Stimulated activated CD4-positive, alpha-beta T cell treated with anti-CD3 and anti-CD28 coated beads, Interleukin-12 subunit alpha, Interleukin-12 subunit beta, amount 100 ng/mL, for 4 hours (primary cell): ENCODE results near the gene TMEM185A.
"Not testable (repeated sequence)": the region's sequence is repeated elsewhere in the genome, so short reads cannot be mapped to it uniquely, and the experiment has no call there.

Experiments
- DNase-seq: peaks from one replicate; pipeline ENCODE4 v3.0.0-alpha.2; 2020

Gene TMEM185A

DNA sequence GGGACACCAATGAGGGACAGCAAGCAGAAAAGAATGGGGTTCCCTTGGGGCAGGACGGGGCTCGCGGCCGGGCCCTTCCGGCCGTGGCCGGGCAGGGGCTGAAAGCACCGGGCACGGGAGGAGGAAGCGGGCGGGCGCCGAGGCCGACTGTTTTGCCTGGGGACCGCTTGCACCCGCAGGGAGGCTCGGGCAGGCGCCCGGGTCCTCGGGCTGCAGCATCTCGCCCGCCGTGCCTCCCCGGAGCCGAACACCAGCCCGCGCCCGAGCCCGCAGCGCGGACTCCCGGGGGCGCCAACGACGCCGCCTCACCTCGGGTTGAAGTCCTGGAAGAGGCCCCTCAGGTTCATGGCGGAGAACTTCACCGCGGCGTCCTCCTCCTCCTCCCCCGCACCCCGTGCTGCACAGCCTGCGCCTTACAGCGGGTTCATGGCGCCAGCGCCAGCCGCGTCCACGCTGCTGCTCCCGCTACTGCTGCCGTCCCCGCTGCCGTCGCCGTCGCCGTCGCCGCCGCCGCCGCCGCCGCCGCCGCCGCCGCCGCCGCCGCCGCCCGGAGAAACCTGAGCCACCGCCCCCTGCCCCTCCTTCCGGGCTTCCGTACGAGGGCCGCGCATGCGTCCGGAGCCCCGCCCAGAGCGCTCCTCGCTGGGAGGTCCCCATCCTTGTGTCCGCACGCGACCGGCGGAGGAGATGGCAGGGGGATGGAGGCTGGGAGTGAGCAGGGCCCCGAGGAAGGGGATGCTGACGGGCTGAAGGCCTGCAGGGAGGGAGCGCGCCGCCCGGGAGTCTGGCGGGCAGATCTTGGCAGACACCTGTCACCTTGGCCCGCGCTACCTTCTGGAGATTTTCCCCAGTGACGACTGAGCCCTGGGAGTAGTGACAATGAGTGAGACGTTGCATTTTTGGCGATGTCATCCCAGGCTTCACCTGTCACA lies at the start of gene TMEM185A:
Gene TMEM185A, minus strand, starts transcription at position 559 of the 932 bp plus-strand sequence. Its CDS starts 212 bp downstream, at position 347.
- peak; percentile 70 for DNase-seq

DNA sequence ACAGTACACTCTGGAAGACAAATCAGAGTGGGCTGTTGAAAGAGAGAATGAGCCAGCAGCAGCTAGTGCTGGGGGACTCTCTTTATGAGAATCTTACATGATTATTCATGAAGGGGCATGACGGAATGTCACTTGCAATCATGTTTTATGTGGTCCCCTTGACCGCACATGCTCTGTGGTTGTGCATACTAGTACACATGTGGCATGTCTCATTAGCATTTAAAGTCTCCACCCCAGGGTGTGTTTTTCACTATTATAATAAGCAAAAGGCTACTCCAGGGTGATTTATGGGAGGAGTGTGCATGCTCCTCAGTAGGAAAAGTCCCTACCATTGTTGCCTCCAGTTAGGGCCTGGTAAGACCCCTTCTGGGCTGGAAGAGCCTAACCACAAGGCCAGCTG lies 49.6 kb upstream of the TMEM185A start:
- no peak for DNase-seq

DNA sequence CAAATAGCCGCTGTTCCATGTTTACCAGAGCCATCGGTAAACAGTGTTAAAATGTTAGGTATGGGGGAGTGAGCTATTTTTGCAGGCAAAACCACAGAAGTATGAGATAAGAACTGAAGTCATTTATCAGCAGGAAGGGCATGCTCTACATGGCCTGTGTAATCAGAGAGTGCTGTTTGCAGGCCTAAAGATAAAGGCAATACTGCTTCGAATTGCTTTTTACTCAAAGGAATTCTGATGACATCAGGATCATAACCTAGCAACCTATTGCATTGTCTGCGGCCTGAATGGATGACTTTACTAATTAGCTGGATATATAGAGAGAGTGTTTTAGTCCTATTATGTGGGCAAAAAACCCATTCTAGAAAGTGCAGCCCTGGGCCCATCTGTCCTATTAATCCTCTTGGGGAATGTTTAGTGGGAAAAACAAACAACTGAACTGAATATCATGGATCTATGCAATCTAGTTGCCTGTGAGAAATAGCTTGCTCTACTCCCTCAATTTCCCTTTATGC lies 47.6 kb upstream of the TMEM185A start:
- DNase-seq, result not testable (repeated sequence)

DNA sequence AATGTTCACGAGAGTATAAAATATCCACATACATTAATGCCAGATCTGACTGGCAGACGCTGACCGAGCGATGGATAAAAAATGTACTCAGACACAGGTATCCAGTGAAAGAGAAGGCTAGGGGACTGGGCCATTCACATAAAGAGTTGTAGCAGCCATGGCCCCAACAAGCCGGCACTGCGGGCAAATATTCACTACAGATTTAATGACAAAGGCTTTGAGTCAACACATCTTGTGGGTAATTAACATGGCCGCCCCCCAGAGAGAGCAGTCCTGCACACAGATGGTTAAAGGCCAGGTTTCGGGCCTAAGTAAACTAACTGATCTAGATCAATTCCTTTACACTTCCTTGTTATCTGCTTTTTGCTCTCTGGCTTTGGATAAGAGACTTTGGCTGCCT lies 44.0 kb upstream of the TMEM185A start:
- DNase-seq, result not testable (repeated sequence)

DNA sequence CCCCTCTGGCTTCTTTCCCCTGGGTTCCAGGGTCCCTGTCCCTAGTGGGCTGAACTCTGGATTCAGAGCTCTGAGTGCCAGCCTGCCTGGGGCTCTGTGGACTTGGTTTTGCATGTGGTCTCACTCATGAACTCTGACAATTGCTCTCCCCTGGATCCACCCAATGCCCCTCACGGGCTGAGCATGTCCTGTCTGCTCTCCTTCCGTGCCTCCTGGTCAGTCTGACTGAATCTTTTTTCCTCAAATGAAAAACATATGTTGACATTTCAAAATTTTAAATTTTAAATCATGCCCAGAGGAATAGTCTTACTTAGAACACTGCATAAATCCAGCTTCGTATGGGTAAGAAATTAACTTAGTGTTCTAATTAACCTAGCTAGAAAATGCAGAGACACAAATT lies 43.5 kb upstream of the TMEM185A start:
- DNase-seq, result not testable (repeated sequence)

DNA sequence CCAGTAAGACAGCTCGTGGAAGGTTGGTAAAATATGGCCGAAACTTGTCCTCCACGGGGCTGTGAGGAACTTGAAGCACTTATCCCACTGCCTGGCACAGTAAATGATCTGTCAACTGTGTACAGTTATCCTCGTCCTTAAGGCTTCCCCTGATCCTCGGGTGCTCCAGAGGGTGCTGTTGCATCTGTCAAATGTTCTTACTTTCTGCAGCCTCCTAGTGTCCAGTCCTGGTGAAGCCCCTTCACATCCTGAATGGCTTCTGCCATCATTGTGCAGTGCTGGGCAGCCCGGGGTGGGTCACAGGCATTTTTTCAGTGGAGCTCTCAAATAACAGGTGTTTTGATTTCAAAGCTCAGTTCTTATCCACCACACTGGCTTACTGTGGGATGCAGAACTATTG lies 29.0 kb upstream of the TMEM185A start:
- not testable (repeated sequence) for DNase-seq

DNA sequence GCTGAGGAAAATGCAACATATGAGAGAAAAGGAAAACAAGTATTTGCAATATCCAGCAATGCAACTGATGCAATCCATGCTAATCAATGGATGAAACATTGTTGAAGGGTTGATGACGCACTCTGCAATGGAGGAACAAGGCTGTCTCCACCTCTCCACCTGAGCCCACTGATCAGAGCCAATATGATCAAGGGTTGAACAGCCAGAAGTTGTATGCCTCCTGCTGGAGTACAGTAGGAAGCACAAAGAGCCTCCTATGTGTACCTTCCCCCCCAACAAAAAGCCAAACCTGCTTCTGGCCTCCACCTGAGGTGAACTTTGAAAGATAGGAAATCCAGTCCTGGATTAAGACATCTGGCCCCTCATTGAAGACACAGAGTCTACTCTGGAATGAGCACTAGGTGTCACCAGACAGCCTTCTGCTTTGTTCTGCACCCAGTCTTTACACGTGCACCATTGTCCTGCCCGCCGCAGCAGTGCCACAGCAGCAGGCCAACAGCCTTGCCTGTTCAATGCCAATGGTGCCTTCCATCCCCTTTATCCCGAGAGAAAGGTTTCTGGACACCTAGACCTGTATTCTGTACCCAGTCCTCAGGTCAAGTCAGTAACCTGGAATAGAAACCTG lies 24.8 kb upstream of the TMEM185A start:
- DNase-seq, result not testable (repeated sequence)

DNA sequence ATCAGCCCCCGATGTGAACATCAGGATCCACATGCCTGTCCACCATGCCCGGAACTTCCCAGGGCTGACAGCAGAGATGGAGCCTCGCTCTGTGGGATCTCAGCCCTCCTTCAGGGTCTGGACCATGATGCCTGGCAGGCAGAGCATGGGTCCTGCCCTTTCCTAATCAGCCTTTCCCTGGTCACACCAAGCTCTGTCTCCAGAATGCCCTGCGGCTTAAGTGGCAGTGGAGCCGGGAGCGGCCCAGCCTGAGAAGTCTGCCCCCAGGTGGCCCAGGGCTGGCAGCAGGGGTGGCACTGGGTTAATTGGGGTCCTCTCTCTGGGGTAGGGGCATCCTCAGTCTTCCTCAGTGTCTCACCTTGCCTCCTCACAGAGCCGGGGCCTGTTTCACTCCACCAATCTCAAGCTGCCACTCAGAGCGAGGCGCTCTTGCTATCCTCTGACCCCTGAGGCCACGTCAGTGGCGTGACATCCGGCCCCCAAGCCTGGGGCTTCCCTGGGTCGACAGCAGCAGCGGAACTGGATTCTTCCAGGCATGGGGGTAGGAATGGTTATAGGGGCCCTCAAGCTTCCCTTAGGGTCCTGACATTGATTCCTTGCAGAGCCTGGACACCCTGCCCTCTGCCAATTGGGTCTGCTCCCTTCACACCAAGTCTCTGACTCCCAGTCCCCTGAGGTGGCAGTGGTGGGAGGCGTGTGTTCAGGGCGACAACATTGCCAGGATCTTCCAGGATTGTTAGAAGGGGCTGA lies 20.8 kb upstream of the TMEM185A start:
- DNase-seq, result no peak

DNA sequence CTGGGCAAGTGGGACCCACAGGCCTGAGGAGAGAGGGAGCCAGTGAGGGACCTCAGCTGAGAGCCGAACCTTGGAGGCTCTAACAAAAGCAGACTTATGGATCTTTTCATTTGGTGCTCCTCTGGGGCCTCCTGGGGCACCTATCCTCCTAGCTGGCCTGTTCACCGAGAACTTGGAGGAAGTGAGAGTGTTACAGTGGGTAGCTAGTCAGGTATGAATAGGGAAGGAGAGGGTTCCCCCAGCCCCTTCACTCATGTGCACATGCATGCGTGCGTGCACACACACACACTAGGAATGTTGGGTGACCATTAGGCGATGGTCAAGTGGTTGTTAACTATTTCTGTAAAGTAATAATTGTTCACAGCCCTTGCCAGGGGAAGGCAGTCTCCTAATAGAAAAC lies 18.6 kb upstream of the TMEM185A start:
- DNase-seq, result no peak

DNA sequence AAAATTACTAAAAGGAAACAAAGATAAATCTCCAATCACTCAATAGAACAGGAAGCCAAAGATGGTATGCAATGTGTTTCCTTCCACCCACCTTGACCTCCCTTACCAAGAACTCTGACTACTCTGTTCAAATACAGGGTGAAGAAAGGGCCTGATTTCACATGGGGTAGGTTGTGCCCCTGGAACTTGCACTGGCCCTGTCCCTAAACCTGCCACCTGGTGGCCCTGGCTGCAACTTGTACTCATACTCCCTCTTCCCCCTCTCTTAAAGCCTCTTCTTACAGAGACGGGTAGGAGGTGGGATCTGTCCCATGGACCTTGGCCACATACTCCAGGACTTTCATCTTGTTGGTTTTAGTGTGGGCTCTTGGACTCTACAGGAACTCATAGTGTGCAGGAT lies 17.3 kb upstream of the TMEM185A start:
- DNase-seq, result no peak

DNA sequence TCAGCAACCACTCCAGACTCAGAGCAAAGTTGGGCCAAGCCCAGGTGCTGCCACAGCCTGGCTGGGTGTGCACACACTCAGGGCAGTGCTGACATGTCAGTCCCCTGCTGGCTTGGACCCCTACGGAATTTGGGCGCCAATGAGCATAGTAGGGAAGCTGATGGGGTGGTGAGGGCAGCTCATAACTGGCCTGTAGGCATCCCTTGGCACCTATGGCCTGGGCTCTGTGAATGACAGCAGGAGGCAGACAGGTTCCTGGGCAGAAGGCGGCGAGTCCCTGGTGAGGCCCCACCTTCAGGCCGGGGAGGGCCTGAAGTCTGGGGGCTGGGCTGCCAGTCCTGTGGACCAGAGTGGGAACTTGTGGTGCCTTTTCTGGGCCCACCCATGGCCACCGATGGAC lies 15.9 kb upstream of the TMEM185A start:
- no peak for DNase-seq

DNA sequence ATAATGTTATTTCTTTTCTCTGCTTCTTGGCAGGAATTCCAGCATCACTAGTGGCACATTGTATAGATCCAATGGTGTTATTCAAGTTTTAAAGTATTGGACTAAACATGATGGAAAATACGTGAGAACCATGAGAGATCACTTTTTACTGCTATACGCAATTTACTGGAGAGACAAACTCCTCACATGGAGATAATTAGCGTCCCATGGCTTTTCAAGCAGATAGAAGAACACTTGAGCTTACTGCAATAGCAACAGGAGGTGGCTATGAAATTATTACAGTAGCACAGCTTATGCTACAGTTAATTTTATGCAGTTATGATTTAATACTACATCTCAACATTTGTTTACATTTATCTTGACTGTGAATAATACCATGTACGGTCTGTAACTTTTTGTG lies 11.9 kb upstream of the TMEM185A start:
- DNase-seq, result no peak

DNA sequence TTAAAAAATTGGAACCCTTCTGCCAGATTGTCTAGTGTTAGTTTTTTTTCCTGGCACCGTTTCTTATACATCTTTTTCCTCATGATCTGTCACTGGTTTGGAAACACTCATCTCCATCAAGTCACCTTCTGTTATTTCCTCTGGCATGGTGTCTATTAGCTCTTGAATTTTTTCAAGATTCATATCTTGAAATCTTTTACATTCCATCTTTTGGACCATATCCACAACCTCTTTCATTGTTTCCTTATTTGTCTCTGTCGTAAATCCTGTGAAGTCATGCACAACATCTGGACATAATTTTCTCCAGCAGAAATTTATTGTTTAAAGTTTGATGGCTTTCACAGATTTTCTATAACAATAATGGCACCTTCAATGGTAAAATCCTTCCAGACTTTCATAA lies 10.2 kb upstream of the TMEM185A start:
- no peak for DNase-seq

DNA sequence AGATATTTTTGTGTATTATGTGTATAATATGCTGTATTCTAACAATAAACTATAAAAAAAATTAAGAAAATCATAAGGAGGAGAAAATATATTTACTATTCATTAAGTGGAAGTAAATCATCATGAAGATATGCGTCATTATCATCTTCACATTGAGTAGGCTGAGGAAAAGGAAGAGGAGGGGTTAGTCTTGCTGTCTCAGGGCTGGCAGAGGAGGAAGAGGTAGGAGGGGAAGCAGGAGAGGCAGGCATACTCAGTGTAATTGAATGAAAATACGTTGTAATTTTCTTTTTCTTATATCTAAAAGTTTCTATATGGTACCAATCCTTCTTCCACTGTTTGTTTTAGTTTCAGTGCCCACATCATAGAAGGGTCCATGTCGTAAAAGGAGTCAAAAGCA lies 9.8 kb upstream of the TMEM185A start:
- DNase-seq, result no peak

DNA sequence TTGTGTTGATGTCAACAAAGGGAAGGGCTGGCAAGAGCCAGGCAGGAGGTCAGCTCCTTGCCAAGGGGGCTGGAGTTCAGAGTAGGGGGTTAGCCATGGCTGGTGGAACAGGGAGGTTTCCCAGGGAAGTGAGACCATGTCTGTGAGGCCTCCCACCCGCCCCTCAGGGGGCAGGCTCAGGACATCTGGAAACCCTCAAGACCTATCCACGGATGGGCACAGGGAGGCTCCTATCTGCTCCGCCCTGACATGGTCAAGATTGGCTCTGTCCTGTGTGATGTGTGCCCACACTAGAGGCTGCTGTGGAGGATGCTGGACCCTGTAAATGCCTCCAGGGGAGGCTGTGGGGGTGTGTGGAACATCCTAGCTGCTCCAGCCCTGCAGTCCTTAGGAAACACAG lies 8.0 kb upstream of the TMEM185A start:
- DNase-seq, result no peak

DNA sequence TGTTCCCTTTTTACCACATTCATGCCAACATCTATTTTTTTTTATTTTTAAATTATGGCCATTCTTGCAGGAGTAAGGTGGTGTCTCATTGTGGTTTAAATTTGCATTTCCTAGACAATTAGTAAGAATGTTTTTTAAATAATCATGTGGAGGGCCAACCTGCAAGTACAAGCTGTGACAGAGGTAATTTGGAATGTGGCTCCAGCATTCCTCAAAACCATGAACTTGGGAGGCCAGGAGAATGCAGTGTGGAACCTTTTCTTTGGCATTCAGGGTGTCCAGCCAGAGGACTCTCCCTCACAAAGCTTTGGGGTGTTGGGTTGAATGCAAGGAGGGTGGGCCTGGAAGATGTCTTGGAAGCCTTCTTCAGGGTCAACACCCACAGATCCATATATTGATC lies 7.3 kb upstream of the TMEM185A start:
- DNase-seq, result no peak

DNA sequence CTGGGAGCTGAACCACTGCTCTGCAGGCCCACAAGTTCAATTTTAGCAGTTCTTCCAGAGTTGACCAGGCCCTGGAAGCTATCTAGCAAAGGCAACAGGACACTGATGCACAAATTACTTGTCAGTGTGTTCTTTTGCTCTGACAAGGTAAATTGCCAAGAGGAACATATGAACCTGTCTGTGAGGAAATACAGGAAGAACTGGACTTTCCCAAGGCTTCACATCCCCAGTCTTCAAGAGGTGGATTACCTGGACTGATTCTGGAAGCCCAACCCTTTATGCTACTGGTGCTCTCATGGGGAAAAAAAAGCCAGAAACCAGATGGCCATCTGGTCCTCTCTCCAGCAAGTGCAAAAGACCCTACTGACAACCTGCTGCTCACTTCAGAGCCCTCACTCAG lies 1.9 kb upstream of the TMEM185A start:
- DNase-seq, result no peak

DNA sequence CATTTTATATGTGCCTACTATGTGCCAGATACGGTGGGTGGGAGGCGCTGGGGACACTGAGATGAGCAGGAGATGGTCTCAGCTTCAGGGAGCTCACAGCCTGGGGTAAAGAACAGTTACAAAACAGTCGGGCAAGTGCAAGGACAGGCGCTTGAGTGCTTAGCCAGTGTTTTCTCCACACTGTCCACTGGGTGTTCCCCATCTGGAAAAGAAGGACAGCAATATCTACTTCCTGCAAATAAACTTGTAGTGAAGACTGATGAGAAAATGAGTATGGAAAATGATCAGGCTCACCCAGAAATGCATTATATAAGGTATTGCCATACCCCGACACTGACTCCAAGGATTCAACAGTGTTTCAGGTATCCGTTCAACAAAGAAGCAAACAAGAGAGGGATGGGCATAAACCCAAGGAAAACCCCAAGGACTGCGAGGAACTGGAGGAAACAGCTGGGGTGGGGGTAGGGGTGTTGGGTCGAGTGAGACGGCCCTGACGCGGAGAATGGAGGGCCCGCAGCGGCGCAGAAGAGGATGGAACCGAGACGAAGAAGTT lies 835 bp downstream of the TMEM185A start:
- DNase-seq, result no peak

DNA sequence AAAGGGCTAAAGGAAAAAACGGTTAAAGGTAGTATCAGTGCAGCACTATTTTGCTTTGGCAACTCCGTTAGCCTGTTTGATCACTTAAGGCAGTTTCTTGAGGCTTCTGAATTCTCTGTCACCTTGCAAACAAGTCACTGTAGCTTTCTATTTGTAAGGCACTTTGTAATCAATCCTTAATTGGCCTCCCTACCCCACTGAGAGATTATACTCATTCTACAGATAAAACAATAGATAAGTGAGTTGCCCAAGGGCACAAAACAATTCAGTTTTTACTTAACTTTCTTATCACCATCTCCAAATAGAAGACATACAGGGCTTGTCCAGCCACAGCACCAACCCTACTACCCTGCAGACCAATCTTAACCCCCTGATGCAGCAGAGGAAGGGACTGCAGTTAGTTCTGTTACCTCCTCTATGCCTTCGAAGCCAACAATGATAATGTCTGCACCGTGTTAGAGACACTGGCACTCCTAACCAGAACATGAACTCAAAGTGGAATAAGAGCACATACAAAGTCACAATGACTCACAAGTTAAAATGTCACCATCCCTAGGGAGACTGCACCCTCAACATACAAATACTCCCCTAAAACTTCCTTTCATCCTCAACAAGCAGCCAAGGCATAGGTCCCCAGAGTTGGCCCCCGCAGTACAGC lies 1.7 kb downstream of the TMEM185A start:
- no peak for DNase-seq

DNA sequence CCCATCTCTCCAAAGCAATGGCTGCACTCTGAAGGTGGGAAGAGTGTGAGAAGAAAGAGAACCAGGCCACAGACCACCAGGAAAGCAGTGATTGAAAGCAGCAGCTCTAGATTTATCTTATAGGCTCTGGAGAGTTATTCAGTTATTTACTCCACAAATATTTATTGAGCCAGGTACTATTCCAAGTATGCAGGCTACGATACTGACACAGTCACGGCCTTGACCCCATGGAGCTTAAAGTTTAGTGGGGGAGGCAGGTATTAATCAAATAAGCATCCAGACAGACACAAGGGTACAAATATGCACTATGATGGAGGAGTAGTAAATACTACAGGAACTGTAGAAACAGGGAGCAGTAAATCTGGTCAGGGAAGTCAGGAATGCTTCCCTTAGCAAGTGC lies 2.8 kb downstream of the TMEM185A start:
- no peak for DNase-seq

DNA sequence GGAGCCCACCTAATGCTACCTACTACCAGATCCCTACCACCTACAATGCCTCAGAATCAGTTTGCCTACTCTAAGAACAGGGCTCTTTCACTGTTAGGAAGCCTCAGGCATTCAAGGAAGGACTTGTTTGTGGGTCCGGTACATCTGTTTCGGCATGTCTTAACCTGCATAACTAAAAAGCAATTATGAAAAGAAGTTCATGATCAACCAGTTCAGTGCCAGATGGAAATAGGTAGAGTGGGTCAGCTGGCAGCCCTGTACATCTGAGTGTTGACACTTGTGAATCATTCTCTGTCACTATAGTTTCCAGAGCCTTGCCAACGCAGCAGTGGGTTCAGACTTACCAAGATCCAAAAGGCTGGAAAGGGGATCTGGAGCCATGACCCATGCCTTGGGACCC lies 3.3 kb downstream of the TMEM185A start:
- no peak for DNase-seq

DNA sequence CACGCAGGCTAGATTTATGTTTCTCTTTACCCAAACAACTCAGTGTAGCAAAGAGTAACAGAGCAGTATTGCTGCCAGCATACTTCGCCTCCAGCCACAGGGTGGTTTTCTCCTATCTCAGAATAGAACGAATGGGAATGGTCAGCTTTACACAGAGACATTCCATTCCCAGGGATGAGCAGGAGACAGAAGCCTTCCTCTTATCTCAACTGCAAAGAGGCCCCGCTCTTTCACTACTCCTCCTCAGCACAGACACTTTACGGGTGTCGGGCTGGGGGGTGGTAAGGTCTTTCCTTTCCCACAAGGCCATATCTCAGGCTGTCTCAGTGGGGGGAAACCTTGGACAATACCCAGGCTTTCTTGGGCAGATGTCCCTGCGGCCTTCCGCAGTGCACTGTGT lies 4.8 kb downstream of the TMEM185A start:
- not testable (repeated sequence) for DNase-seq

DNA sequence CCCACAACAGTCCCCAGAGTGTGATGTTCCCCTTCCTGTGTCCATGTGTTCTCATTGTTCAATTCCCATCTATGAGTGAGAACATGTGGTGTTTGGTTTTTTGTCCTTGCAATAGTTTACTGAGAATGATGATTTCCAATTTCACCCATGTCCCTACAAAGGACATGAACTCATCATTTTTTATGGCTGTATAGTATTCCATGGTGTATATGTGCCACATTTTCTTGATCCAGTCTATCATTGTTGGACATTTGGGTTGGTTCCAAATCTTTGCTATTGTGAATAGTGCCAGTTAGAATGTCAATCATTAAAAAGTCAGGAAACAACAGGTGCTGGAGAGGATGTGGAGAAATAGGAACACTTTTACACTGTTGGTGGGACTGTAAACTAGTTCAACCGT lies 11.9 kb downstream of the TMEM185A start:
- not testable (repeated sequence) for DNase-seq
